Effector CD8-positive, alpha-beta T cell (primary cell): ENCODE data around the gene RRP36.
"Not testable (repeated sequence)": the region's sequence is repeated elsewhere in the genome, so short reads cannot be mapped to it uniquely, and the experiment has no call there.

Source experiments
- DNase-seq: peaks from one replicate; lab custom pipeline; 2025; lab: John Stamatoyannopoulos, UW

RRP36 gene

GRCh38 chr6:43037706-43038105 is 16.3 kb downstream of the RRP36 start:
- no peak for DNase-seq

- no peak for DNase-seq
Observed at GRCh38 chr6:43038727-43039126, 17.3 kb downstream of the RRP36 start.

- no peak for DNase-seq
Observed at GRCh38 chr6:43040542-43041257, 19.3 kb downstream of the RRP36 start.

- not testable (repeated sequence) for DNase-seq
Observed at GRCh38 chr6:43041475-43041874, 20.1 kb downstream of the RRP36 start.

GRCh38 chr6:43043310-43043709 is 21.9 kb downstream of the RRP36 start:
- no peak for DNase-seq

GRCh38 chr6:43045371-43045930 is 24.0 kb downstream of the RRP36 start:
- DNase-seq: no peak

- no peak for DNase-seq
Observed at GRCh38 chr6:43047998-43048397, 26.6 kb downstream of the RRP36 start.

GRCh38 chr6:43050981-43051380 is 29.6 kb downstream of the RRP36 start:
- DNase-seq: no peak

- DNase-seq: no peak
Observed at GRCh38 chr6:43052225-43052841, 30.9 kb downstream of the RRP36 start.

GRCh38 chr6:43052842-43053544 is 31.6 kb downstream of the RRP36 start:
- DNase-seq: no peak

GRCh38 chr6:43053545-43054205 is 32.3 kb downstream of the RRP36 start, which contains the start of gene CUL7:
Gene CUL7 (minus strand): TSS chr6:43053851. CDS start chr6:43052788, 1,063 bp downstream.
- DNase-seq: peak; percentile 80

GRCh38 chr6:43054206-43054943 is 33.0 kb downstream of the RRP36 start:
- DNase-seq: no peak

- no peak for DNase-seq
Observed at GRCh38 chr6:43055966-43056365, 34.5 kb downstream of the RRP36 start.

GRCh38 chr6:43058531-43058930 is 37.1 kb downstream of the RRP36 start:
- DNase-seq: no peak

- peak; percentile 97 for DNase-seq
Observed at GRCh38 chr6:43059168-43060033, 38.0 kb downstream of the RRP36 start, which contains the start of the genes KLC4 and MRPL2. Gene KLC4 (plus strand): TSS chr6:43059631. CDS start chr6:43061336, 1,705 bp downstream. Gene MRPL2 (minus strand): TSS chr6:43059434. CDS start chr6:43059381, 53 bp downstream.

GRCh38 chr6:43060034-43060754 is 38.8 kb downstream of the RRP36 start:
- DNase-seq: no peak

- DNase-seq: no peak
Observed at GRCh38 chr6:43060755-43061633, 39.6 kb downstream of the RRP36 start.

GRCh38 chr6:43061861-43062260 is 40.4 kb downstream of the RRP36 start:
- no peak for DNase-seq
